ENCODE measurements around the gene TM4SF1. TPM values are rescaled to one million over a fixed set of nuclear protein-coding genes. Genes with fewer than 3 reads are reported as not detected.

TM4SF1 gene
- total and polyA plus RNA-seq, 9 of the 15 experiments (the other 6 are each of a cell fraction or from before 2014, with no cell fraction given) = 0.06 to 0.44 (median 0.08) TPM; not detected in 4

GRCh38 chr3:149327156-149327555, 50.3 kb downstream of the TM4SF1 start:
- Histone ChIP-seq H3K79me2 (ENCODE audit: control insufficient read depth, insufficient read depth, low read length) (no peaks in the 10 kb centered on the region), H3K9me3 (replicated peaks; ENCODE audit: control insufficient read depth, insufficient read depth, low read depth, low read length) (no peaks in the 10 kb centered on the region), H3K4me1 (replicated peaks in 1 of 2; ENCODE audit: control insufficient read depth in 2 of 2, insufficient read depth in 2 of 2, low read length in 2 of 2) (no peaks in the 10 kb centered on the region; a peak in 1 of 5 replicates), H3K9ac (ENCODE audit: insufficient read depth in 1 of 2, low read depth in 2 of 2, low read length in 2 of 2) (no peak overlapping the region), H4K20me1 (replicated peaks; ENCODE audit: control insufficient read depth, insufficient read depth, low read length) (no peaks in the 10 kb centered on the region), H3K36me3 (ENCODE audit: control insufficient read depth, insufficient read depth, low read length) (no peaks in the 10 kb centered on the region), H3K27me3 (ENCODE audit: control insufficient read depth in 2 of 2, insufficient read depth in 2 of 2, low read length in 2 of 2) (no peaks in the 10 kb centered on the region; a peak in 1 of 5 replicates), H3K4me2 (ENCODE audit: insufficient read depth, low read length) (no peak overlapping the region), H3K9me1 (ENCODE audit: control insufficient read depth, insufficient read depth, low read length) (no peaks in the 10 kb centered on the region), H3K4me3 (no peak overlapping the region), H2AFZ (ENCODE audit: low read depth, low read length) (no peak overlapping the region), H3K27ac (ENCODE audit: extremely low read depth, low read depth, low read length) (no peak overlapping the region)
- in situ Hi-C loops (cut with MboI) (no loop called here), intact Hi-C loops (cut with micrococcal nuclease) (no loop called here)
- no TSS peak for BruUV-seq (replicated peaks)
- WGBS (ENCODE audit: insufficient coverage, low coverage, missing lambda C conversion rate) = 8% methylated on average over 2 of the region's 2 CpGs
- ChIA-PET POLR2A (no interaction called here), CTCF (ENCODE audit: low intra/inter-chr PET ratio) (no interaction called here)
- no peak for FAIRE-seq
- no peak for DNase-seq (ENCODE audit: extremely low read depth in 1 of 4, low spot score in 3 of 4)
- TF ChIP-seq L3MBTL2 (IDR thresholded peaks at IDR 0.05) (no peak), CEBPB (tag; IDR thresholded peaks at IDR 0.05) (no peak), NEUROD1 (IDR thresholded peaks at IDR 0.05; ENCODE audit: borderline replicate concordance, low read depth, low read length, partially characterized antibody) (no peak), HDAC8 (tag; IDR thresholded peaks at IDR 0.05) (no peak), MBD2 (IDR thresholded peaks at IDR 0.05; ENCODE audit: borderline replicate concordance, low read depth) (no peak), HMGN3 (IDR thresholded peaks at IDR 0.05; ENCODE audit: borderline replicate concordance, extremely low read depth, insufficient read length, low read depth, low read length) (no peak), RBFOX2 (IDR thresholded peaks at IDR 0.05; ENCODE audit: low read depth, low read length) (no peak), ZNF778 (CRISPR knock-in tag; IDR thresholded peaks at IDR 0.05) (no peak), NCOA6 (IDR thresholded peaks at IDR 0.05) (no peak), ZNF124 (CRISPR knock-in tag; IDR thresholded peaks at IDR 0.05) (no peak), ZNF57 (CRISPR knock-in tag; IDR thresholded peaks at IDR 0.05) (no peak), CREBBP (IDR thresholded peaks at IDR 0.05; ENCODE audit: low read depth, low read length) (no peak)
- TF ChIP-seq, protein P1, sequence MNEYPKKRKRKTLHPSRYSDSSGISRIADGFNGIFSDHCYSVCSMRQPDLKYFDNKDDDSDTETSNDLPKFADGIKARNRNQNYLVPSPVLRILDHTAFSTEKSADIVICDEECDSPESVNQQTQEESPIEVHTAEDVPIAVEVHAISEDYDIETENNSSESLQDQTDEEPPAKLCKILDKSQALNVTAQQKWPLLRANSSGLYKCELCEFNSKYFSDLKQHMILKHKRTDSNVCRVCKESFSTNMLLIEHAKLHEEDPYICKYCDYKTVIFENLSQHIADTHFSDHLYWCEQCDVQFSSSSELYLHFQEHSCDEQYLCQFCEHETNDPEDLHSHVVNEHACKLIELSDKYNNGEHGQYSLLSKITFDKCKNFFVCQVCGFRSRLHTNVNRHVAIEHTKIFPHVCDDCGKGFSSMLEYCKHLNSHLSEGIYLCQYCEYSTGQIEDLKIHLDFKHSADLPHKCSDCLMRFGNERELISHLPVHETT (CRISPR knock-in tag; conservative IDR thresholded peaks at IDR 0.05 in 1 of 2, IDR thresholded peaks at IDR 0.05 in 1 of 2) = no peak
- no peak for ATAC-seq
